ENCODE results near the gene LAGE3.

LAGE3 gene

GRCh38 chrX:154488336-154489075, 9.4 kb upstream of the LAGE3 start:
- Histone ChIP-seq H3K36me3 (peaks cover 0 to 18% (median 6%) of the 10 kb centered on the region in 3 donors), H3K4me3 (no peak overlapping the region), H3K27ac (peak overlapping the region in 1 of 2 donors; percentile 94), H3K4me1 (peaks cover 0 to 39% (median 21%) of the 10 kb centered on the region in 4 donors), H3K9me3 (no peaks in the 10 kb centered on the region), H3K27me3 (no peaks in the 10 kb centered on the region)
- TF ChIP-seq CTCF (IDR thresholded peaks at IDR 0.05): no peak
- DNase-seq: no peak
- intact Hi-C loops (cut with DNase I; ENCODE audit: low total_unique reads): no loop called here

- Histone ChIP-seq H3K4me1 (peaks cover 0 to 39% (median 21%) of the 10 kb centered on the region in 4 donors), H3K36me3 (peaks cover 0 to 19% (median 6%) of the 10 kb centered on the region in 3 donors), H3K27ac (peak overlapping the region; percentile 76 to 86), H3K9me3 (no peaks in the 10 kb centered on the region), H3K4me3 (no peak overlapping the region), H3K27me3 (no peaks in the 10 kb centered on the region)
- DNase-seq: no peak
- TF ChIP-seq CTCF (IDR thresholded peaks at IDR 0.05): no peak
- intact Hi-C loops (cut with DNase I; ENCODE audit: low total_unique reads): no loop called here
Observed at GRCh38 chrX:154487518-154488290, 8.6 kb upstream of the LAGE3 start.

DNA sequence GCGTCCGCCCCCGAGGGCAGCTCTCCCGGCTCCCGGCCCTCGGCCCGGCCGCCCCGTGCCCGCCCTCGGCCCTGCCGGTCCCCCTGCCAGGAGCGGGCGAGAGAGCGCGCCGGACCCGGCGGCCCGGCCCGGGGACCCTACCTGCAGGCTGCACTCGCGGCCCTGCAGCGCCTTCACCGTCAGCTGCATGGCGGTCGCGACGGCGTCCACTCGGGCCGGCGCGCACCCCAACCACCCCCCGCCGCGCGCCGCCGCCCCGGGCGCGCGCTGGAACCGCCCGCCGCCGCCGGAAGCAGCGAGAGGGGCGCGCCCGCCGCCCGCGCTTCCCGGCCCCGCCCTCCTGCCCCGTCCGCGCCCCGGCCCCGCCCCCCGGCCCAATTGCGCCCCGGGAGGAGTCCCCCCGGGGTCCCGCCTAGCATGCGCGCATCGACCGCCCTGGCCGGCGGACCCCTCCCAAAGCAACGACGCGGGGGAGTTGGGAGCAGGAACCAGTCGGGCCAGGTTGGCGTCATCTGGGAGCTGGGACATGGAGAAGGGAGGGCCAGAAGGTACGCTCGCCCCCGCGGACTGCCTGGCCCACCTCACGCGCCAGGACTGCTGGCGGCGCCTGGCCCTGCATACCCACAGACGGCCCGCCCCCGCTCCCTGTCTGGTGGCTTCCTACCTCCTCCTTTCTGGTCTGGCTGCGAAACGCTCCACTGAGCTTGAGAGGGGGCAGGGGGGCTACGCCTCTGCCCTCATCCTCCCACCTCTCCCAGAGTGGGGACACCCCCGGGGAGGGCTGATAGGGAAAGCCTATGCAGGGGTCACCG, 7.5 kb upstream of the LAGE3 start, which contains the start of gene UBL4A:
TSS of gene UBL4A (minus strand) at position 220 of the 812 bp plus-strand sequence. CDS start at position 189, 31 bp downstream.
- H3K27me3 ChIP-seq: no peaks in the 10 kb centered on the region
- TF ChIP-seq CTCF (IDR thresholded peaks at IDR 0.05): no peak
- peak within 1 kb of the TSS; percentile 76 to 84 for H3K4me3 ChIP-seq
- DNase-seq: peak; percentile 49 to 83
- H3K36me3 ChIP-seq: peaks cover 0 to 19% (median 6%) of the 10 kb centered on the region in 3 donors
- H3K27ac ChIP-seq: peak within 1 kb of the TSS; percentile 76 to 86
- peaks cover 0 to 39% (median 21%) of the 10 kb centered on the region in 4 donors for H3K4me1 ChIP-seq
- intact Hi-C loops (cut with DNase I; ENCODE audit: low total_unique reads): no loop called here
- H3K9me3 ChIP-seq: no peaks in the 10 kb centered on the region

GRCh38 chrX:154486052-154486395, 6.9 kb upstream of the LAGE3 start:
- intact Hi-C loops (cut with DNase I; ENCODE audit: low total_unique reads): no loop called here
- no peak for DNase-seq
- no peak for TF ChIP-seq CTCF (IDR thresholded peaks at IDR 0.05)
- peaks cover 0 to 19% (median 6%) of the 10 kb centered on the region in 3 donors for H3K36me3 ChIP-seq
- H3K4me1 ChIP-seq: peaks cover 0 to 36% (median 20%) of the 10 kb centered on the region in 4 donors
- peak overlapping the region; percentile 76 to 82 for H3K27ac ChIP-seq
- no peaks in the 10 kb centered on the region for H3K27me3 ChIP-seq
- no peaks in the 10 kb centered on the region for H3K9me3 ChIP-seq
- peak overlapping the region; percentile 76 to 84 for H3K4me3 ChIP-seq

All from tibial artery (tissue), 4 donors.